Measurements from ENCODE around the gene PARD6B.

GRCh38 chr20:50801747-50802125 is 70.4 kb downstream of the PARD6B start:
- TF ChIP-seq POLR2A (IDR thresholded peaks at IDR 0.05), result no peak
- no peak for TF ChIP-seq CTCF (IDR thresholded peaks at IDR 0.05)
